Fibroblast of mammary gland (primary cell): ENCODE data around the gene ASB1.

Experiments used
- DNase-seq: peaks from one replicate; pipeline ENCODE4 v3.0.0-alpha.2; 2010; ENCODE audit warnings: low read depth
- H3K4me3 ChIP-seq: 2 replicates; pipeline ENCODE4 v1.5.1; 2011; ENCODE audit warnings: low read depth, mild to moderate bottlenecking, low read length, moderate library complexity; ENCODE audit not compliant: control insufficient read depth
- CTCF ChIP-seq: conservative IDR thresholded peaks from 2 replicates; pipeline ENCODE4 v1.5.1; 2011; ENCODE audit warnings: low read depth, low read length, inconsistent platforms; ENCODE audit not compliant: control insufficient read depth, insufficient read depth

ASB1 gene

GRCh38 chr2:238496756-238497609 is 70.3 kb downstream of the ASB1 start:
- H3K4me3 ChIP-seq: no peak overlapping the region
- no peak for DNase-seq
- no peak for TF ChIP-seq CTCF

GRCh38 chr2:238497610-238498005 is 70.9 kb downstream of the ASB1 start:
- H3K4me3 ChIP-seq: no peak overlapping the region
- DNase-seq: no peak
- no peak for TF ChIP-seq CTCF

- no peak for TF ChIP-seq CTCF
Measured at GRCh38 chr2:238498188-238498587, 71.5 kb downstream of the ASB1 start.

GRCh38 chr2:238498691-238499295 is 72.1 kb downstream of the ASB1 start:
- no peak for DNase-seq
- no peak overlapping the region for H3K4me3 ChIP-seq
- no peak for TF ChIP-seq CTCF

More at GRCh38 chr2:238498188-238498587, 71.5 kb downstream of the ASB1 start:
- H3K4me3 ChIP-seq: no peak overlapping the region
- no peak for DNase-seq

- no peak for TF ChIP-seq CTCF
- no peak overlapping the region for H3K4me3 ChIP-seq
- DNase-seq: no peak
Measured at GRCh38 chr2:238499731-238500580, 73.2 kb downstream of the ASB1 start.

GRCh38 chr2:238501311-238501710 is 74.6 kb downstream of the ASB1 start:
- DNase-seq: no peak
- TF ChIP-seq CTCF: no peak
- no peak overlapping the region for H3K4me3 ChIP-seq
